Stomach smooth muscle (tissue), 2 donors: ENCODE measurements around the gene FADD.
"Not testable (repeated sequence)": the region's sequence is repeated elsewhere in the genome, so short reads cannot be mapped to it uniquely, and the experiment has no call there.

Experiments
- H3K27ac ChIP-seq: one replicate; pipeline ENCODE4 v1.7.0; 2013; ENCODE audit warnings: mild to moderate bottlenecking, low read length, inconsistent platforms
- H3K27me3 ChIP-seq, 2 donors: one replicate each; pipeline ENCODE4 v1.7.0; 2013; ENCODE audit warnings: low read length in 2 of 2; ENCODE audit not compliant: insufficient read depth in 2 of 2, control insufficient read depth in 1 of 2
- H3K36me3 ChIP-seq, 2 donors: one replicate each; pipeline ENCODE4 v1.7.0; 2013; ENCODE audit warnings: low read length in 2 of 2; ENCODE audit not compliant: control insufficient read depth in 2 of 2, insufficient read depth in 2 of 2
- H3K4me1 ChIP-seq: one replicate; pipeline ENCODE4 v1.7.0; 2013; ENCODE audit warnings: low read length; ENCODE audit not compliant: control insufficient read depth, insufficient read depth
- H3K4me3 ChIP-seq, 2 donors: one replicate each; pipeline ENCODE4 v1.7.0; 2013; ENCODE audit warnings: low read length in 2 of 2
- H3K9ac ChIP-seq, 2 donors: one replicate each; pipeline ENCODE4 v1.7.0; 2013; ENCODE audit warnings: low read length in 2 of 2, mild to moderate bottlenecking in 1 of 2
- H3K9me3 ChIP-seq, 2 donors: one replicate each; pipeline ENCODE4 v1.7.0; 2013; ENCODE audit warnings: low read length in 2 of 2; ENCODE audit not compliant: control insufficient read depth in 2 of 2
- donor health status: healthy.
- donor health status: Pancreatic carcinoma.

Gene FADD

DNA sequence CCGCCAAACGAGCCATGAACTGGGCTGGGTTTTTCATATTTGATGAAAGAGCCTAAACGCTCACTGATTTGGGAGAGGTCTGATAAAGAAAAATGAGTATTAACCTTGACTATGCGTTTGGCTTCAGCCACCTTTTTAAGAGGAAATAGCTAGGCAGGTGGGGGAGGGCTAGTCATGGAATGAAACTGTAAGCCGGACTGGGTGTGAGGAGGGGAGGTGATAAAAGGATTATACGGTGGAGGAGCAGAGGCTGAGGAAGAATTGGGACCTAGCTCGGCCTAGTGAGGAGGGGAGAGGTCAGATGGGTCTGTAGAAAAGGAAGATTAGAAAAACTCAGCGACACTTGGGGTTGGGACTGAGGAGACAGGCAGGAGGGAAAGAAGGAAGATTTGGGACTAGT is 15.0 kb downstream of the FADD start:
- not testable (repeated sequence) for H3K4me1 ChIP-seq, H3K9me3 ChIP-seq, H3K4me3 ChIP-seq, H3K36me3 ChIP-seq, H3K27me3 ChIP-seq, H3K9ac ChIP-seq, H3K27ac ChIP-seq

- no peaks in the 10 kb centered on the region for H3K36me3 ChIP-seq
- no peaks in the 10 kb centered on the region for H3K4me1 ChIP-seq
- H3K9me3 ChIP-seq, result no peaks in the 10 kb centered on the region
- H3K27me3 ChIP-seq, result no peaks in the 10 kb centered on the region
- no peak overlapping the region for H3K4me3 ChIP-seq
- no peak overlapping the region for H3K27ac ChIP-seq
- no peak overlapping the region for H3K9ac ChIP-seq
Measured at GRCh38 chr11:70220136-70220535, 17.0 kb downstream of the FADD start.

DNA sequence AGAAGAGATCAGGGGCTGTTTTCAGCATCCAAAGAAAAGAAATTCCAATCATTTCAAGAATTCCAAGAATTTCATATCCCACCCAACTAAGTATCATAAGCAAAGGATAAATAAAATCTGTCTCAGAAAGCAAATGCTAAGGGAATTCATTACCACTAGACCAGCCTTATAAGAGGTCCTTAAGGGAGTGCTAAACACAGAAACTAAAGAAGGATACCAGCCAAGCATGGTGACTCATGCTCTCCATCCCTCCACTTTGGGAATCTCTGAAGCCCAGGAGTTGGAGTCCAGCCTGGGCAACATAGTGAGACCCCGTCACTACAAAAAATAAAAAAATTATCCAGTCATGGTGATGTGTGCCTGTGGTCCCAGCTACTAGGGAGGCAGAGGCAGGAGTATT is 17.8 kb downstream of the FADD start:
- H3K4me1 ChIP-seq, result no peaks in the 10 kb centered on the region
- H3K27me3 ChIP-seq, result no peaks in the 10 kb centered on the region
- no peak overlapping the region for H3K27ac ChIP-seq
- H3K36me3 ChIP-seq, result no peaks in the 10 kb centered on the region
- H3K9me3 ChIP-seq, result peaks cover 0 to 2% of the 10 kb centered on the region in 2 donors
- no peak overlapping the region for H3K9ac ChIP-seq
- no peak overlapping the region for H3K4me3 ChIP-seq

DNA sequence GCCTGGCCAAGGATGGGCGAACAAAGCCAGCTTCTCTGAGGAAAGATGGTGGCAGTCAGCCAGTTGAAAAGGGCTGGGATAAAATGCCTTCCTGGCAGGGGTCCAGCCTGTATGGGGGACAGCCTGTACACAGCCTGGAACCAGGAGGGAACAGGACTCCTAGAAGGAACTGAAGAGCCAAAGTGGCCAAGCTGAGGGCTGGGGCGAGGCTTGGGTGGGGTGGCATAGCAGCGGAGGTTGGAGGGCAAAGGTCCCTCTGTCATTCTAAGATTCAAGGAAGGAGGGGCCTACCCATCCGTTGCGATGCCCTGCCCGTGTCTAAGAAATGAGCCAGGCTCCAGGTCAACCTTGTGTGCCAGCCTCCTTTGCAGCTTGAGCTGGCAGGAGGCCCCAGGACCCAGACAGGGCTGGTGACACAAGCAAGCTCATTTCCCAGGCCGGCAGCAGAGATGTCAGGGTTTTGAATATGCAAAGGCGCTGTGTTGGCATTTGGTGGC is 22.6 kb downstream of the FADD start:
- peaks cover 0 to 2% of the 10 kb centered on the region in 2 donors for H3K9me3 ChIP-seq
- H3K36me3 ChIP-seq, result no peaks in the 10 kb centered on the region
- H3K27me3 ChIP-seq, result no peaks in the 10 kb centered on the region
- H3K4me3 ChIP-seq, result no peak overlapping the region
- H3K27ac ChIP-seq, result no peak overlapping the region
- no peaks in the 10 kb centered on the region for H3K4me1 ChIP-seq
- H3K9ac ChIP-seq, result no peak overlapping the region

GRCh38 chr11:70226183-70226582 is 23.1 kb downstream of the FADD start:
- no peaks in the 10 kb centered on the region for H3K36me3 ChIP-seq
- no peaks in the 10 kb centered on the region for H3K27me3 ChIP-seq
- H3K4me3 ChIP-seq, result no peak overlapping the region
- no peak overlapping the region for H3K27ac ChIP-seq
- H3K9me3 ChIP-seq, result peaks cover 0 to 2% of the 10 kb centered on the region in 2 donors
- H3K9ac ChIP-seq, result no peak overlapping the region
- no peaks in the 10 kb centered on the region for H3K4me1 ChIP-seq

- H3K9ac ChIP-seq, result no peak overlapping the region
- H3K27me3 ChIP-seq, result no peaks in the 10 kb centered on the region
- H3K9me3 ChIP-seq, result peaks cover 0 to 2% of the 10 kb centered on the region in 2 donors
- H3K4me3 ChIP-seq, result no peak overlapping the region
- no peak overlapping the region for H3K27ac ChIP-seq
- no peaks in the 10 kb centered on the region for H3K36me3 ChIP-seq
- H3K4me1 ChIP-seq, result no peaks in the 10 kb centered on the region
Measured at GRCh38 chr11:70226967-70227366, 23.9 kb downstream of the FADD start.

GRCh38 chr11:70229737-70230136 is 26.6 kb downstream of the FADD start:
- Histone ChIP-seq H3K4me1 (no peaks in the 10 kb centered on the region), H3K27ac (no peak overlapping the region), H3K27me3 (no peaks in the 10 kb centered on the region), H3K9me3 (peaks cover 0 to 2% of the 10 kb centered on the region in 2 donors), H3K4me3 (no peak overlapping the region), H3K9ac (no peak overlapping the region), H3K36me3 (no peaks in the 10 kb centered on the region)

GRCh38 chr11:70230151-70230839 is 27.2 kb downstream of the FADD start:
- Histone ChIP-seq H3K4me3 (no peak overlapping the region), H3K27ac (no peak overlapping the region), H3K9ac (no peak overlapping the region), H3K36me3 (no peaks in the 10 kb centered on the region), H3K27me3 (no peaks in the 10 kb centered on the region), H3K4me1 (no peaks in the 10 kb centered on the region), H3K9me3 (peaks cover 0 to 2% of the 10 kb centered on the region in 2 donors)

- no peak overlapping the region for H3K27ac ChIP-seq
Measured at GRCh38 chr11:70230840-70231710, 28.0 kb downstream of the FADD start.

GRCh38 chr11:70233034-70233433 is 29.9 kb downstream of the FADD start:
- H3K27me3 ChIP-seq, result no peaks in the 10 kb centered on the region
- no peaks in the 10 kb centered on the region for H3K4me1 ChIP-seq
- no peak overlapping the region for H3K4me3 ChIP-seq
- H3K27ac ChIP-seq, result no peak overlapping the region
- no peaks in the 10 kb centered on the region for H3K9me3 ChIP-seq
- no peak overlapping the region for H3K9ac ChIP-seq
- no peaks in the 10 kb centered on the region for H3K36me3 ChIP-seq

More at GRCh38 chr11:70230840-70231710, 28.0 kb downstream of the FADD start:
- H3K4me3 ChIP-seq, result no peak overlapping the region
- H3K4me1 ChIP-seq, result no peaks in the 10 kb centered on the region
- H3K36me3 ChIP-seq, result no peaks in the 10 kb centered on the region
- no peaks in the 10 kb centered on the region for H3K27me3 ChIP-seq
- H3K9me3 ChIP-seq, result no peaks in the 10 kb centered on the region
- H3K9ac ChIP-seq, result no peak overlapping the region

GRCh38 chr11:70233511-70233934 is 30.4 kb downstream of the FADD start:
- Histone ChIP-seq H3K27me3 (no peaks in the 10 kb centered on the region), H3K4me3 (no peak overlapping the region), H3K9me3 (no peaks in the 10 kb centered on the region), H3K27ac (no peak overlapping the region), H3K36me3 (no peaks in the 10 kb centered on the region), H3K9ac (no peak overlapping the region), H3K4me1 (no peaks in the 10 kb centered on the region)
